ENCODE data around the gene RPN1. TPM values are rescaled to one million over a fixed set of nuclear protein-coding genes. Genes with fewer than 3 reads are reported as not detected.
A peak's percentile ranks its signal among the peaks of the same experiment; 100 is the strongest.
"Not testable (repeated sequence)": the region's sequence is repeated elsewhere in the genome, so short reads cannot be mapped to it uniquely, and the experiment has no call there.

RPN1 gene
- 119 TPM for total RNA-seq
- long read RNA-seq, transcript RPN1-201 (10 exons, 2,314 nt) = major isoform, 130 of 133 reads
- long read RNA-seq, partial matches to known transcripts = 2 of 133 reads
- long read RNA-seq, other reads (novel, unspliced or antisense) = 1 of 133 reads

GRCh38 chr3:128650096-128651050, at the start of gene RPN1:
RPN1 (minus strand) TSS chr3:128650818; CDS start chr3:128650800, 18 bp downstream.
- ATAC-seq (peak; percentile 100), DNase-seq (ENCODE audit: missing footprints) (peak; percentile 99)
- intact Hi-C loops (cut with DNase I) = no loop called here

- peak; percentile 78 for DNase-seq (ENCODE audit: missing footprints)
- intact Hi-C loops (cut with DNase I) = loop anchor here (2.0 kb wide), 1 partner anchor 26 kb away; no protein-coding TSS in a partner anchor
- ATAC-seq = peak; percentile 81
Observed at GRCh38 chr3:128698211-128699047, 47.8 kb upstream of the RPN1 start.

- ATAC-seq (no peak), DNase-seq (ENCODE audit: missing footprints) (no peak)
- intact Hi-C loops (cut with DNase I) = no loop called here
Observed at GRCh38 chr3:128697341-128697740, 46.7 kb upstream of the RPN1 start.

GRCh38 chr3:128693696-128694095, 43.1 kb upstream of the RPN1 start:
- DNase-seq (ENCODE audit: missing footprints) (no peak), ATAC-seq (no peak)
- intact Hi-C loops (cut with DNase I) = no loop called here

- DNase-seq (ENCODE audit: missing footprints) = no peak
- ATAC-seq = no peak
- intact Hi-C loops (cut with DNase I) = no loop called here
Observed at GRCh38 chr3:128689060-128689459, 38.4 kb upstream of the RPN1 start.

- no peak for DNase-seq (ENCODE audit: missing footprints)
- intact Hi-C loops (cut with DNase I) = no loop called here
- ATAC-seq = no peak
Observed at GRCh38 chr3:128686465-128686864, 35.8 kb upstream of the RPN1 start.

- DNase-seq (ENCODE audit: missing footprints) = no peak
- ATAC-seq = no peak
- intact Hi-C loops (cut with DNase I) = no loop called here
Observed at GRCh38 chr3:128684986-128685726, 34.5 kb upstream of the RPN1 start.

GRCh38 chr3:128683957-128684356, 33.3 kb upstream of the RPN1 start:
- intact Hi-C loops (cut with DNase I) = no loop called here
- no peak for DNase-seq (ENCODE audit: missing footprints)
- ATAC-seq = no peak

- intact Hi-C loops (cut with DNase I) = loop anchor here (1.0 to 2.0 kb wide), 4 partner anchors 45 to 164 kb away; partner anchors contain the start of gene RAB7A
- ATAC-seq = no peak
- no peak for DNase-seq (ENCODE audit: missing footprints)
Observed at GRCh38 chr3:128681369-128681829, 30.8 kb upstream of the RPN1 start.

GRCh38 chr3:128680603-128681368, 30.2 kb upstream of the RPN1 start:
- intact Hi-C loops (cut with DNase I) = loop anchor here (1.0 to 2.0 kb wide), 4 partner anchors 46 to 165 kb away; partner anchors contain the start of gene RAB7A
- peak; percentile 100 for ATAC-seq
- DNase-seq (ENCODE audit: missing footprints) = peak; percentile 100

- intact Hi-C loops (cut with DNase I) = no loop called here
Observed at GRCh38 chr3:128679338-128679737, 28.7 kb upstream of the RPN1 start.

GRCh38 chr3:128675802-128676201, 25.2 kb upstream of the RPN1 start:
- intact Hi-C loops (cut with DNase I); DNase-seq (ENCODE audit: missing footprints); ATAC-seq: not testable (repeated sequence)

More at GRCh38 chr3:128679338-128679737, 28.7 kb upstream of the RPN1 start:
- ATAC-seq (no peak), DNase-seq (ENCODE audit: missing footprints) (no peak)

- intact Hi-C loops (cut with DNase I) = no loop called here
Observed at GRCh38 chr3:128674161-128674784, 23.7 kb upstream of the RPN1 start.

GRCh38 chr3:128667641-128668040, 17.0 kb upstream of the RPN1 start:
- no peak for ATAC-seq
- intact Hi-C loops (cut with DNase I) = no loop called here
- no peak for DNase-seq (ENCODE audit: missing footprints)

More at GRCh38 chr3:128674161-128674784, 23.7 kb upstream of the RPN1 start:
- DNase-seq (ENCODE audit: missing footprints) (no peak), ATAC-seq (no peak)

- intact Hi-C loops (cut with DNase I) = no loop called here
- ATAC-seq = no peak
- DNase-seq (ENCODE audit: missing footprints) = no peak
Observed at GRCh38 chr3:128665362-128666021, 14.9 kb upstream of the RPN1 start.

GRCh38 chr3:128663151-128663550, 12.5 kb upstream of the RPN1 start:
- intact Hi-C loops (cut with DNase I) = no loop called here
- DNase-seq (ENCODE audit: missing footprints) (no peak), ATAC-seq (no peak)

GRCh38 chr3:128655531-128655930, 4.9 kb upstream of the RPN1 start:
- intact Hi-C loops (cut with DNase I) = no loop called here
- ATAC-seq = no peak

More at GRCh38 chr3:128655531-128655930, 4.9 kb upstream of the RPN1 start:
- no peak for DNase-seq (ENCODE audit: missing footprints)

Measured in Right ventricle myocardium inferior (tissue), 1 donor.